Neutrophil (primary cell): ENCODE measurements around the gene AZI2.

Experiments
- H3K27ac ChIP-seq: fragments of 200-600 bp; sonication (generic); 2 replicates; pipeline ENCODE4 v1.5.1; 2016; ENCODE audit warnings: mild to moderate bottlenecking, moderate library complexity
- H3K27me3 ChIP-seq: fragments of 200-600 bp; sonication (generic); 2 replicates; pipeline ENCODE4 v1.6.0; 2016; ENCODE audit warnings: mild to moderate bottlenecking
- H3K36me3 ChIP-seq: fragments of 200-600 bp; sonication (generic); 2 replicates; pipeline ENCODE4 v1.5.1; 2017
- H3K4me1 ChIP-seq, 2 experiments: fragments of 200-600 bp in 1 of 2; sonication (generic) in 1 of 2; 1 replicate in 1 of 2; 2 replicates in 1 of 2; pipeline versions ENCODE4 v1.5.1 to v1.6.1; 2013 to 2016; ENCODE audit warnings: low read depth in 1 of 2, low read length in 1 of 2, mild to moderate bottlenecking in 1 of 2, moderate library complexity in 1 of 2; ENCODE audit not compliant: control insufficient read depth in 1 of 2, insufficient read depth in 1 of 2
- H3K4me3 ChIP-seq, 2 experiments: fragments of 200-600 bp in 1 of 2; sonication (generic) in 1 of 2; 1 replicate in 1 of 2; 2 replicates in 1 of 2; pipeline ENCODE4 v1.5.1; 2013 to 2016; ENCODE audit warnings: low read depth in 1 of 2, low read length in 1 of 2, mild to moderate bottlenecking in 1 of 2, moderate library complexity in 1 of 2
- H3K9me3 ChIP-seq: fragments of 200-600 bp; sonication (generic); 2 replicates; pipeline ENCODE4 v1.5.1; 2016
- TF ChIP-seq, protein P1 (sequence below): fragments of 200-600 bp; sonication (generic); IDR thresholded peaks from 2 replicates; pipeline ENCODE4 v1.5.1; 2016; ENCODE audit warnings: antibody characterized with exemption

Gene AZI2

DNA sequence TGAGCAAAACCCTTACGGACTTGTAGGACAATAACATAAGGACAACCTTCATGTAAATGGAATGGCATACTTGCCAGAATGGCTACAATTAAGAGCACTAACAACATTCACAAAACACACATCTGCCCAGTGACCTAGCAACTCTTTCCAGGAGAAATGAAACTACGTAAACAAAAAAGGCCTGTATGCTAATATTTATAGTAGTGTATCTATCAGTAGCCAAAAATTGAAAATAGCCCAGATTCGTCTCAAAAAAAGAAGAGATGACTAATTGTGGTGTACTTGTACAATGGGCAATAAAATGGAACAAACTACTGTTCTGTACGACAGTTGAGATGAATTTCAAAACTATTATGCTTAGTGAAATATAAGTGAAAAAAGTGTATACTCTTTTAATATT, 68.9 kb downstream of the AZI2 start:
- Histone ChIP-seq H3K4me1 (no peaks in the 10 kb centered on the region), H3K9me3 (no peaks in the 10 kb centered on the region), H3K27ac (no peak overlapping the region), H3K27me3 (no peaks in the 10 kb centered on the region), H3K36me3 (no peaks in the 10 kb centered on the region), H3K4me3 (no peak overlapping the region)
- TF ChIP-seq, protein P1, sequence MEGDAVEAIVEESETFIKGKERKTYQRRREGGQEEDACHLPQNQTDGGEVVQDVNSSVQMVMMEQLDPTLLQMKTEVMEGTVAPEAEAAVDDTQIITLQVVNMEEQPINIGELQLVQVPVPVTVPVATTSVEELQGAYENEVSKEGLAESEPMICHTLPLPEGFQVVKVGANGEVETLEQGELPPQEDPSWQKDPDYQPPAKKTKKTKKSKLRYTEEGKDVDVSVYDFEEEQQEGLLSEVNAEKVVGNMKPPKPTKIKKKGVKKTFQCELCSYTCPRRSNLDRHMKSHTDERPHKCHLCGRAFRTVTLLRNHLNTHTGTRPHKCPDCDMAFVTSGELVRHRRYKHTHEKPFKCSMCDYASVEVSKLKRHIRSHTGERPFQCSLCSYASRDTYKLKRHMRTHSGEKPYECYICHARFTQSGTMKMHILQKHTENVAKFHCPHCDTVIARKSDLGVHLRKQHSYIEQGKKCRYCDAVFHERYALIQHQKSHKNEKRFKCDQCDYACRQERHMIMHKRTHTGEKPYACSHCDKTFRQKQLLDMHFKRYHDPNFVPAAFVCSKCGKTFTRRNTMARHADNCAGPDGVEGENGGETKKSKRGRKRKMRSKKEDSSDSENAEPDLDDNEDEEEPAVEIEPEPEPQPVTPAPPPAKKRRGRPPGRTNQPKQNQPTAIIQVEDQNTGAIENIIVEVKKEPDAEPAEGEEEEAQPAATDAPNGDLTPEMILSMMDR, result no peak

DNA sequence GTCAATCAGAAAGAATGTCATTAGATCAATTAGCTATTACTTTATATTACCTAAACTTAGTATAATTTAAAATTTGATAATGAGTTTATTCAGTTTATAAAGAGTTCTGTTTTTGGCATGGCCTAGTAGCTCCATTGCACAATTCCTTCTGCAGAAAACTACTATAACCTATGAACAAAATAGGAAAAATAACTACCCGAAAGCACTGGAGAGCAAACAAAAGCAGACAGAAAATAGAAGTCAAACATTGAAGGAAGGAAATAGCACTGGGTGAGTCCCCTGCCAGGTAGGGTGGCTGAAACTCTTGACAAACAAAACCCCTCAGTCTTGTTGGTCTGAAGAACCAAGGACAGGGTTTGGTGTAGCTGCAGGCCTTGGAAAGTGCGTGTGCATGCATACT, 69.7 kb downstream of the AZI2 start:
- H3K4me1 ChIP-seq, result no peaks in the 10 kb centered on the region
- H3K4me3 ChIP-seq, result no peak overlapping the region
- TF ChIP-seq, protein P1, result no peak
- H3K9me3 ChIP-seq, result no peaks in the 10 kb centered on the region
- no peaks in the 10 kb centered on the region for H3K27me3 ChIP-seq
- H3K27ac ChIP-seq, result no peak overlapping the region
- H3K36me3 ChIP-seq, result no peaks in the 10 kb centered on the region

DNA sequence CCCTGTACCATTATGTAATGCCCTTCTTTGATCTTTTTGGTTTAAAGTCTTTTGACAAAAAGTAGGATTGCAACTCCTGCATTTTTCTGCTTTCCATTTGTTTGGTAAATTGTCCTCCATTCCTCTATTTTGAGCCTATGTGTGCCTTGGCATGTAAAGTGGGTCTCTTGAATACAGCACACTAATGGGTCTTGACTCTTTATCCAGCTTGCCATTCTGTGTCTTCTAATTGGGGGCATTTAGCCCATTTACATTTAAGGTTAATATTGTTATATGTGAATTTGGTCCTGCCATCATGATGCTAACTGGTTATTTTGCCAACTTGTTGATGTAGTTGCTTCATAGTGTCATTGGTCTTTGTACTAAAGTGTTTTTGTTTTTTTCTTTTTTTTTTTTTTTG, 74.8 kb downstream of the AZI2 start:
- H3K27ac ChIP-seq, result no peak overlapping the region
- no peaks in the 10 kb centered on the region for H3K27me3 ChIP-seq
- no peak overlapping the region for H3K4me3 ChIP-seq
- TF ChIP-seq, protein P1, result no peak
- no peaks in the 10 kb centered on the region for H3K9me3 ChIP-seq
- no peaks in the 10 kb centered on the region for H3K36me3 ChIP-seq
- no peaks in the 10 kb centered on the region for H3K4me1 ChIP-seq
